ENCODE measurements around the gene CHN1. TPM values are rescaled to one million over a fixed set of nuclear protein-coding genes. Genes with fewer than 3 reads are reported as not detected.

Gene CHN1
- polyA plus RNA-seq, 1 of the 3 experiments (the other 2 are of a cell fraction) = 31.6 TPM

DNA sequence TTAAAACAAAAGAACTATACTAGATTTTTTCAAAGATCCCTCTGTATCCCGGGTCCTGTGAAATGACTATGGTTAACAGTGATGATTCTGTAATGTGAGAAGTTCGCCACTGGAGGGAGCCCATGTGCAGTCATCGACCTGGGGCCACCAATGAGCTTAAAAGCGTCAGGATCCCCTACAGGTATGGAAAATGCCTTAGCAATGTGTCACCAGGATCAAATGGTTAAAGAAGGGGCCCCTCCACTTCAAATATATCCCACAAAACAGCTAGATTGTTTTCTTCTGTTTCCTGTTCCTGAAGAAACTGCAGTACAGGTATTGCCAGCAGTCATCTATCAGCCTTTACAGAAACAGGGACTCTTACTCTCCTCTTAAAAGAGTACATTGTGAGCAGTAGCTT lies 256.2 kb downstream of the CHN1 start:
- Histone ChIP-seq H3K9ac (no peak overlapping the region), H3K4me1 (ENCODE audit: control insufficient read depth in 1 of 2, insufficient read depth in 2 of 2, low read depth in 1 of 2, low read length in 1 of 2) (no peaks in the 10 kb centered on the region), H4K20me1 (ENCODE audit: insufficient read depth) (no peaks in the 10 kb centered on the region), H3K79me2 (ENCODE audit: insufficient read depth) (no peaks in the 10 kb centered on the region), H3K9me3 (no peaks in the 10 kb centered on the region), H3K4me3 (ENCODE audit: low read depth in 2 of 2, low read length in 1 of 2) (no peak overlapping the region), H2AFZ (ENCODE audit: low read depth) (no peak overlapping the region), H3K4me2 (no peak overlapping the region), H3F3A (replicated peaks; ENCODE audit: insufficient read depth) (no peaks in the 10 kb centered on the region), H3K36me3 (replicated peaks in 1 of 2; ENCODE audit: control insufficient read depth in 1 of 2, insufficient read depth in 2 of 2, low read length in 1 of 2) (no peaks in the 10 kb centered on the region), H3K27me3 (ENCODE audit: insufficient read depth) (no peaks in the 10 kb centered on the region), H3K9me2 (no peaks in the 10 kb centered on the region), H3K27ac (ENCODE audit: low read depth in 2 of 2, low read length in 1 of 2) (no peak overlapping the region)
- POLR2A ChIA-PET = no interaction called here
- 0% methylated on average over 4 of the region's 4 CpGs for WGBS (ENCODE audit: low lambda C conversion rate)
- DNase-seq = peak; percentile 77
- CTCF ChIA-PET = interaction anchor here (0.5 to 6.2 kb wide), 47 partner anchors 10 to 534 kb away, joined by 3 to 66 read pairs (median 4); partner anchors contain the start of genes CHN1 and CHRNA1
- TF ChIP-seq RAD21 (IDR thresholded peaks at IDR 0.05; ENCODE audit: low read length) = peak; percentile 87
- TF ChIP-seq SMC3 (IDR thresholded peaks at IDR 0.05; ENCODE audit: low read depth, low read length) = peak; percentile 81
- TF ChIP-seq, protein P1, sequence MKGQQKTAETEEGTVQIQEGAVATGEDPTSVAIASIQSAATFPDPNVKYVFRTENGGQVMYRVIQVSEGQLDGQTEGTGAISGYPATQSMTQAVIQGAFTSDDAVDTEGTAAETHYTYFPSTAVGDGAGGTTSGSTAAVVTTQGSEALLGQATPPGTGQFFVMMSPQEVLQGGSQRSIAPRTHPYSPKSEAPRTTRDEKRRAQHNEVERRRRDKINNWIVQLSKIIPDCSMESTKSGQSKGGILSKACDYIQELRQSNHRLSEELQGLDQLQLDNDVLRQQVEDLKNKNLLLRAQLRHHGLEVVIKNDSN (IDR thresholded peaks at IDR 0.05; ENCODE audit: borderline replicate concordance, low read depth) = no peak
- peak; percentile 87 for TF ChIP-seq CTCF (IDR thresholded peaks at IDR 0.05)

Small RNA genes lying within 50 kb of the gene (small RNA-seq; reads per million reads assigned to genes)
- gene RNU6-1290P (0 reads per million in 7 experiments), gene RNU6-763P (0 reads per million in 7 experiments)

Other genes starting within 250 kb of the CHN1 start
- gene CHRNA1, start 240.9 kb downstream of the CHN1 start, polyA plus RNA-seq (2012; rRNA removed) = 0.02 and 0.08 TPM in 2 replicates
- 19.0 and 25.7 TPM in 2 replicates for gene ATF2, start 162.8 kb upstream of the CHN1 start, polyA plus RNA-seq (2012; rRNA removed)
- gene ATP5MC3, start 176.3 kb upstream of the CHN1 start, polyA plus RNA-seq (2012; rRNA removed) = 365 and 408 TPM in 2 replicates